ENCODE results near the gene BRD4. TPM values are rescaled to one million over a fixed set of nuclear protein-coding genes. Genes with fewer than 3 reads are reported as not detected.

The BRD4 gene
- polyA plus RNA-seq, 1 donor from 2014 or later: 3.6 TPM

- Histone ChIP-seq H3K9ac (ENCODE audit: low read length) (no peak overlapping the region), H3K27ac (ENCODE audit: low read length) (no peak overlapping the region), H3K36me3 (ENCODE audit: insufficient read depth, low read length) (peaks cover 4% of the 10 kb centered on the region), H3K9me3 (ENCODE audit: low read length) (no peaks in the 10 kb centered on the region), H3K4me3 (ENCODE audit: low read length) (no peak overlapping the region), H3F3A (ENCODE audit: insufficient read depth, low read length, poor library complexity, severe bottlenecking) (no peaks in the 10 kb centered on the region), H3K4me2 (ENCODE audit: low read length) (no peak overlapping the region), H2AFZ (ENCODE audit: low read depth, low read length) (no peak overlapping the region), H4K20me1 (ENCODE audit: insufficient read depth) (no peaks in the 10 kb centered on the region), H3K79me2 (replicated peaks; ENCODE audit: insufficient read depth, low read length) (no peaks in the 10 kb centered on the region), H3K9me2 (ENCODE audit: insufficient read depth, low read length) (no peaks in the 10 kb centered on the region), H3K27me3 (ENCODE audit: insufficient read depth, low read depth, low read length) (no peaks in the 10 kb centered on the region)
- TF ChIP-seq RAD21 (conservative IDR thresholded peaks at IDR 0.05) (no peak), MXI1 (conservative IDR thresholded peaks at IDR 0.05; ENCODE audit: poor library complexity, severe bottlenecking) (no peak), SMC3 (conservative IDR thresholded peaks at IDR 0.05; ENCODE audit: poor library complexity) (no peak), REST (IDR thresholded peaks at IDR 0.05; ENCODE audit: borderline replicate concordance) (no peak), POLR2AphosphoS5 (IDR thresholded peaks at IDR 0.05) (no peak), EP300 (conservative IDR thresholded peaks at IDR 0.05; ENCODE audit: poor library complexity, severe bottlenecking) (no peak), EZH2 (IDR thresholded peaks at IDR 0.05; ENCODE audit: borderline replicate concordance, insufficient read depth, low read length, poor library complexity, severe bottlenecking) (no peak), TAF1 (IDR thresholded peaks at IDR 0.05; ENCODE audit: low read depth) (no peak), CTCF (IDR thresholded peaks at IDR 0.05; ENCODE audit: poor library complexity, severe bottlenecking) (no peak)
Measured at GRCh38 chr19:15249528-15249874, 82.8 kb downstream of the BRD4 start.

GRCh38 chr19:15248648-15249527 is 83.5 kb downstream of the BRD4 start:
- no peak overlapping the region for H3K9ac ChIP-seq (ENCODE audit: low read length)
- no peaks in the 10 kb centered on the region for H3F3A ChIP-seq (ENCODE audit: insufficient read depth, low read length, poor library complexity, severe bottlenecking)
- H3K4me3 ChIP-seq (ENCODE audit: low read length): no peak overlapping the region
- peaks cover 4% of the 10 kb centered on the region for H3K36me3 ChIP-seq (ENCODE audit: insufficient read depth, low read length)
- TF ChIP-seq CTCF (IDR thresholded peaks at IDR 0.05; ENCODE audit: poor library complexity, severe bottlenecking) (no peak), EZH2 (IDR thresholded peaks at IDR 0.05; ENCODE audit: borderline replicate concordance, insufficient read depth, low read length, poor library complexity, severe bottlenecking) (no peak), REST (IDR thresholded peaks at IDR 0.05; ENCODE audit: borderline replicate concordance) (no peak), EP300 (conservative IDR thresholded peaks at IDR 0.05; ENCODE audit: poor library complexity, severe bottlenecking) (no peak), TAF1 (IDR thresholded peaks at IDR 0.05; ENCODE audit: low read depth) (no peak), SMC3 (conservative IDR thresholded peaks at IDR 0.05; ENCODE audit: poor library complexity) (no peak), POLR2AphosphoS5 (IDR thresholded peaks at IDR 0.05) (no peak), MXI1 (conservative IDR thresholded peaks at IDR 0.05; ENCODE audit: poor library complexity, severe bottlenecking) (no peak), RAD21 (conservative IDR thresholded peaks at IDR 0.05) (no peak)
- H3K27ac ChIP-seq (ENCODE audit: low read length): no peak overlapping the region
- H3K9me2 ChIP-seq (ENCODE audit: insufficient read depth, low read length): no peaks in the 10 kb centered on the region
- no peak overlapping the region for H2AFZ ChIP-seq (ENCODE audit: low read depth, low read length)
- H3K79me2 ChIP-seq (replicated peaks; ENCODE audit: insufficient read depth, low read length): no peaks in the 10 kb centered on the region
- no peak overlapping the region for H3K4me2 ChIP-seq (ENCODE audit: low read length)
- no peaks in the 10 kb centered on the region for H3K27me3 ChIP-seq (ENCODE audit: insufficient read depth, low read depth, low read length)
- no peaks in the 10 kb centered on the region for H3K9me3 ChIP-seq (ENCODE audit: low read length)
- H4K20me1 ChIP-seq (ENCODE audit: insufficient read depth): no peaks in the 10 kb centered on the region

All from neural cell (in vitro differentiated cells).